ENCODE measurements around the gene TNFAIP2. TPM values are rescaled to one million over a fixed set of nuclear protein-coding genes. Genes with fewer than 3 reads are reported as not detected.

TNFAIP2 gene
- total and polyA plus RNA-seq, 2 of the 4 experiments (the other 2 are of a cell fraction): 6.3 to 9.6 TPM

DNA sequence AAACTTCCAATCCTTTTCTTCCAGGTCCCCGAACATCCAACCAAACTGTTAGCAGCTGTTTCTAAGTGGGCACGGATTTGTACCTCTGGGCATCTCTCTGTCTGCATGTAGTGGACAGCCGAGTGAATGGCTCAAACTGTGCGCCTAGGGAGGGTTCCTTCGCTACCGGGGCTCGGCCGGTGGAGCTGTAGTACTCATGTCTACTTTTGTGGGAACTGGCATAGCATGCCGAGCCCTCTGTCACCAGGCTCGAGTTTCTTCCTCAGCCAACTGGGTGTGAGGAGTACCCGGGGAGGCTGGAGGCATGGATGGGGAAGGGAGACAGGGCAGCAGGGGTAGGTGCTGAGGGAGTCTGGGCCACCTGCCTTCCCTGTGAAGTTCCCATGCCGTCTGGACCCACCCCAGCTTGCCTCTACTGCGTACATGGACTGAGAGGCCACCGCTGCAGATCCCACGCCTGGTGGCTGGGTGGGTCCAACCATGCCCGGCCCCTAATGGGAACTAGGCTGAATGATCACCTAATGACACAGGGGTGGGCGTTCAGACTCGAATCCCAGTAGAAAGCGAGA lies 23.0 kb downstream of the TNFAIP2 start:
- H3K23ac ChIP-seq (ENCODE audit: low read depth, low read length): no peak overlapping the region
- no peak overlapping the region for H2AK9ac ChIP-seq (replicated peaks; ENCODE audit: low read depth, low read length, poor library complexity)
- H4K20me1 ChIP-seq (ENCODE audit: insufficient read depth, low read length): no peaks in the 10 kb centered on the region
- no peak overlapping the region for H2BK15ac ChIP-seq (ENCODE audit: low read depth, low read length)
- CTCF ChIA-PET: no interaction called here
- no TSS peak for BruUV-seq (replicated peaks)
- intact Hi-C loops (cut with micrococcal nuclease): no loop called here
- dilution Hi-C loops (cut with HindIII; ENCODE audit: low sequenced_read_pairs, unreplicated experiment): no loop called here
- H2AFZ ChIP-seq (replicated peaks; ENCODE audit: low read length, poor library complexity): no peak overlapping the region
- H2BK120ac ChIP-seq (ENCODE audit: low read depth, low read length): no peak overlapping the region; the same call in 1 of the 2 replicates
- ATAC-seq (ENCODE audit: low read depth) (no peak), DNase-seq (no peak)
- no peak overlapping the region for H3K27ac ChIP-seq (ENCODE audit: insufficient read depth, low read length)
- TF ChIP-seq, protein P1, sequence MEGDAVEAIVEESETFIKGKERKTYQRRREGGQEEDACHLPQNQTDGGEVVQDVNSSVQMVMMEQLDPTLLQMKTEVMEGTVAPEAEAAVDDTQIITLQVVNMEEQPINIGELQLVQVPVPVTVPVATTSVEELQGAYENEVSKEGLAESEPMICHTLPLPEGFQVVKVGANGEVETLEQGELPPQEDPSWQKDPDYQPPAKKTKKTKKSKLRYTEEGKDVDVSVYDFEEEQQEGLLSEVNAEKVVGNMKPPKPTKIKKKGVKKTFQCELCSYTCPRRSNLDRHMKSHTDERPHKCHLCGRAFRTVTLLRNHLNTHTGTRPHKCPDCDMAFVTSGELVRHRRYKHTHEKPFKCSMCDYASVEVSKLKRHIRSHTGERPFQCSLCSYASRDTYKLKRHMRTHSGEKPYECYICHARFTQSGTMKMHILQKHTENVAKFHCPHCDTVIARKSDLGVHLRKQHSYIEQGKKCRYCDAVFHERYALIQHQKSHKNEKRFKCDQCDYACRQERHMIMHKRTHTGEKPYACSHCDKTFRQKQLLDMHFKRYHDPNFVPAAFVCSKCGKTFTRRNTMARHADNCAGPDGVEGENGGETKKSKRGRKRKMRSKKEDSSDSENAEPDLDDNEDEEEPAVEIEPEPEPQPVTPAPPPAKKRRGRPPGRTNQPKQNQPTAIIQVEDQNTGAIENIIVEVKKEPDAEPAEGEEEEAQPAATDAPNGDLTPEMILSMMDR (conservative IDR thresholded peaks at IDR 0.05; ENCODE audit: low read depth, low read length): no peak
- TF ChIP-seq CHD1 (IDR thresholded peaks at IDR 0.05; ENCODE audit: low read depth, low read length) (no peak), MXI1 (IDR thresholded peaks at IDR 0.05; ENCODE audit: borderline replicate concordance, low read depth, low read length) (no peak), MAFK (IDR thresholded peaks at IDR 0.05; ENCODE audit: low read depth, low read length) (no peak)
- H3K9ac ChIP-seq (ENCODE audit: low read depth, low read length): no peak overlapping the region
- no peak overlapping the region for H3K4me2 ChIP-seq (ENCODE audit: low read depth, low read length)
- peak overlapping the region; percentile 13; the same call in 1 of the 2 replicates for H2AK5ac ChIP-seq (ENCODE audit: low read depth, low read length)
- H3K4me1 ChIP-seq (ENCODE audit: control insufficient read depth, insufficient read depth, low read length): peaks cover 8% of the 10 kb centered on the region
- H3K9me3 ChIP-seq (ENCODE audit: control insufficient read depth, insufficient read depth, low read length): no peaks in the 10 kb centered on the region
- H4K8ac ChIP-seq (ENCODE audit: low read depth in 2 of 2, low read length in 2 of 2): no peak overlapping the region
- in situ Hi-C loops (cut with MboI; ENCODE audit: low sequenced_read_pairs): no loop called here
- H3K79me1 ChIP-seq (ENCODE audit: low read depth in 1 of 2, low read length in 2 of 2): no peaks in the 10 kb centered on the region
- WGBS, 2 experiments (ENCODE audit: extremely low coverage in 2 of 2, insufficient read length in 1 of 2): 84% methylated on average over 17 of the region's 19 CpGs; no CpG with 5 or more reads in 1 of the 2 experiments
- POLR2A ChIA-PET (ENCODE audit: unreplicated experiment): no interaction called here
- peaks cover 21% of the 10 kb centered on the region for H3K27me3 ChIP-seq (ENCODE audit: control insufficient read depth, insufficient read depth, low read length)
- no peaks in the 10 kb centered on the region for H3K36me3 ChIP-seq (ENCODE audit: control insufficient read depth, insufficient read depth, low read length)
- H4K91ac ChIP-seq (ENCODE audit: insufficient read depth, low read depth, low read length): no peak overlapping the region
- no peak overlapping the region for H4K5ac ChIP-seq (ENCODE audit: low read depth, low read length)
- H3K56ac ChIP-seq (ENCODE audit: extremely low read depth, insufficient read depth, low read length): no peak overlapping the region
- H3K9me1 ChIP-seq (ENCODE audit: insufficient read depth, low read length): peaks cover 8% of the 10 kb centered on the region
- no peak overlapping the region for H3K4ac ChIP-seq (ENCODE audit: low read depth, low read length)
- no peak overlapping the region for H3K4me3 ChIP-seq (ENCODE audit: insufficient read depth, low read depth, low read length)
- H3K18ac ChIP-seq (ENCODE audit: low read depth, low read length): no peak overlapping the region
- H2BK5ac ChIP-seq (ENCODE audit: low read depth, low read length, poor library complexity, severe bottlenecking): no peak overlapping the region
- no peak overlapping the region for H2BK20ac ChIP-seq (ENCODE audit: low read depth, low read length)
- H3K14ac ChIP-seq (replicated peaks; ENCODE audit: low read depth, low read length): no peak overlapping the region

Data from IMR-90 (cell line).